ENCODE results near the gene OXTR.
A peak's percentile ranks its signal among the peaks of the same experiment; 100 is the strongest.
"Not testable (repeated sequence)": the region's sequence is repeated elsewhere in the genome, so short reads cannot be mapped to it uniquely, and the experiment has no call there.

Gene OXTR

DNA sequence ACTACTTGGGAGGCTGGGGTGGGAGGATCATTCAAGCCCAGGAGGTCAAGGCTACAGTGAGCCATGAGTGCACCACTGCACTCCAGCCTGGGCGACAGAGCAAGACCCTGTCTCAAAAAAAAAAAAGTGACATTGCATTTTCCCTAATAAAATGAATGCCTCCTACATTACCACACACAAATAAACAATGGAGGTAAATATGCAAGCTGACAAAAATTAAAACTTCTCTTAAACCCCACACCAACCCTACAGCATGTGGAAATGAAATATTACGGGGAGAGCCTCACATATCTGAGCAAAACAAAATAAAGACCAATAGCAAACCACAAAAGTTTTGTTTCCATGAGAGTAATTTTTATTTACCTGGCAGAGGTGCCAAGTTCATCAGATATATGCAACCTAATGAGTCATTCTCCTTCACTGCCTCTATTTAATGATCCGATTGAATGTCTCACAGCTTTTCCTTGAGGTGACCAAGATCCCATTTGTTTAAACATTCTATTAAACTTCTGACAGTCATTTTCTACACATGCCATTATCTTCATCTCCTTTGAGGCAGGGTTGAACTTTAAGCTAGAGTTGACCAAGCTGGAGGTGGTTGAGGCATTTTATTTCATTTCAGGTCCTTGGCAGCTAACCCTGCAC is 45.2 kb downstream of the OXTR start:
- TF ChIP-seq, protein P1, sequence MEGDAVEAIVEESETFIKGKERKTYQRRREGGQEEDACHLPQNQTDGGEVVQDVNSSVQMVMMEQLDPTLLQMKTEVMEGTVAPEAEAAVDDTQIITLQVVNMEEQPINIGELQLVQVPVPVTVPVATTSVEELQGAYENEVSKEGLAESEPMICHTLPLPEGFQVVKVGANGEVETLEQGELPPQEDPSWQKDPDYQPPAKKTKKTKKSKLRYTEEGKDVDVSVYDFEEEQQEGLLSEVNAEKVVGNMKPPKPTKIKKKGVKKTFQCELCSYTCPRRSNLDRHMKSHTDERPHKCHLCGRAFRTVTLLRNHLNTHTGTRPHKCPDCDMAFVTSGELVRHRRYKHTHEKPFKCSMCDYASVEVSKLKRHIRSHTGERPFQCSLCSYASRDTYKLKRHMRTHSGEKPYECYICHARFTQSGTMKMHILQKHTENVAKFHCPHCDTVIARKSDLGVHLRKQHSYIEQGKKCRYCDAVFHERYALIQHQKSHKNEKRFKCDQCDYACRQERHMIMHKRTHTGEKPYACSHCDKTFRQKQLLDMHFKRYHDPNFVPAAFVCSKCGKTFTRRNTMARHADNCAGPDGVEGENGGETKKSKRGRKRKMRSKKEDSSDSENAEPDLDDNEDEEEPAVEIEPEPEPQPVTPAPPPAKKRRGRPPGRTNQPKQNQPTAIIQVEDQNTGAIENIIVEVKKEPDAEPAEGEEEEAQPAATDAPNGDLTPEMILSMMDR (IDR thresholded peaks at IDR 0.05) = no peak
- TF ChIP-seq ZFX (IDR thresholded peaks at IDR 0.05; ENCODE audit: borderline replicate concordance) = no peak
- no peak overlapping the region for H3K27ac ChIP-seq

DNA sequence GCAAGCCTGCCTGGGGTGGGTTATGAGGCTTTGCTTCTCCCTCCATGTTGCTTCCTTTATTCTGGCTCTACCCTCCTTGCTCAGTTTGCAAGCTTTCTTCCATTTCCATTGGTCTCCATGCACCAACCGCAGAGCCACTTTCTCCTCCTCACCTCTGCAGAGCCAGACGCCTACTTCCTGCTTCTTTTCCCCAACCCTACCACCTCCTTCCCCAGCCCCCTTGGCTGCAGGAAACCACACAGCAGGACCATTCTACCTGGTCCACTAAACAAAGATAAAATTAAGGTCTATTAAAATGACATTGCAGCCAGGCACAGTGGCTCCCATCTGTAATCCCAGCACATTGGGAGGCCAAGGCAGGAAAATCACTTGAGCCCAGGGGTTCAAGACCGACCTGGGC is 45.8 kb downstream of the OXTR start:
- TF ChIP-seq, protein P1 (IDR thresholded peaks at IDR 0.05) = no peak
- TF ChIP-seq ZFX (IDR thresholded peaks at IDR 0.05; ENCODE audit: borderline replicate concordance) = no peak
- no peak overlapping the region for H3K27ac ChIP-seq

DNA sequence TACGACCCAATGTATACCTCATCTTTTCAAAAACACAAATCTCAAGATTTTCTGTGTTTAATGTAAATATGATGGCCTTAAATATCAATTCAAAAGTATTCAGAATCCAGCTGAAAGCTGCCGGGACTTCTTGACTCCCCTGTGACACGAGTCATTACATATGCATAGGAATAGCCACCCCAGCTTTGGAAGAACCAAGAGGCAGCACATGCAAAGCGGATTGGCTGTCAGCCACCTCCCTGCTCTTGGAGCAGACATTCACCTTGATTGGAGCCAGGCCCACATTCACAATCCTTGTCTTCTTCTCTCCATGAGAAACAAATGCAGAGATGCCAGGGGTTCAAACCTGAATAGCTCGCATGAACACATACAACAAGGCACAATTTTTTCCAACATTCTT is 46.6 kb downstream of the OXTR start:
- H3K27ac ChIP-seq = no peak overlapping the region
- TF ChIP-seq ZFX (IDR thresholded peaks at IDR 0.05; ENCODE audit: borderline replicate concordance) = no peak

DNA sequence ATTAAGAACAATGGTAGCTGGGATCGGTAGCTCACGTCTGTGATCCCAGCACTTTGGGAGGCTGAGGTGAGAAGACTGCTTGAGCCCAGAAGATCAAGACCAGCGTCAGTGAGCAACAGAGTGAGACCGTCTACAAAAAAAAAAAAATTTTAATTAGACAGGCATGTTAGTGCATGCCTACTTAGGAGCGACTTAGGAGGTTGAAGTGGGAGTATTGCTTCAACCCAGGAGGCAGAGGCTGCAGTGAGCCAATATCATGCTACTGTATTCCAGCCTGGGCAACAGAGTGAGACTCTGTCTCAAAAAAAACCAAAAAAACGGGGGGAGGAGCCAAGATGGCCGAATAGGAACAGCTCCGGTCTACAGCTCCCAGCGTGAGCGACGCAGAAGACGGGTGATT is 53.7 kb downstream of the OXTR start:
- not testable (repeated sequence) for H3K27ac ChIP-seq

DNA sequence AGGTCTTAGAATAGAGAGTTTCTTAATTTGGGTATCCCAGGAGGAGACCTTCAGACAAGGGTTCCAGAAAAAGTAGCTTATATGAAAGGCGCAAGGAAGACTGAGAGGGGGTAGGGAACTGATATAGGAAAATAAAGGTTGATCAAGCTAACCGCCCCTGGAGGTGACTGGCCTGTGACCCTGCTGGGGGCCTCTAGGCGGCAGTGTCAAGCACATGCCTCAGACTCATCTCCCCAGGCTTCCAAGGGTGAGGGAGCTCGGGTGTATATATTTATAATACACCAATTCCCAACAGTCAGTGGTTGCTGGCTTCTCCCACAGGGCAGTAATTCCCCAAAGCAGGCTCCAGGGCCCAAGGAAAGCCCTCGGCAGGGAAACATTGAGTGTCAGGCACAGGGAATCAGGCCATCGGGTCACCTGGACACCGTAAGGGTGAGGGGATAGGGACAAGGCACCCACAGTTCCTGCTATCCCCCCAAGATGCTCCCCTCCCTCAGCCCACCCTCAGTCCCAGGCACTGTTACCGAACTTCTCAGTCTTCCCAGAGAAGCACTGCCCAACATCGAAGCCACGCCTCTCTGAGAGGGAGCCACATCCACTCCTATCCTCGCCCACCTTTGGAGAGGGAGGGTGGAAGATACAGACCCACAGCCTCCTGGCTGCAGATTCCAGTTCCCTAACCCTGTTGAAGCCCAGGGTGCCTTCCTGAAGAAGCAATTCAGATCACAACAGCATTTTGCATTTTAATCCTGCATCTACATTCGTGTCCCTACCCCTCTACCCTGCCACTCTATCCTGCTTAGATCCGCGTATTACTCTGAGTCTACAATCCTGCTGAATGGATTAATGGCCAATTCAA is 55.3 kb downstream of the OXTR start:
- H3K27ac ChIP-seq = no peak overlapping the region
- TF ChIP-seq, protein P1 (IDR thresholded peaks at IDR 0.05) = peak; percentile 83
- TF ChIP-seq ZFX (IDR thresholded peaks at IDR 0.05; ENCODE audit: borderline replicate concordance) = no peak

DNA sequence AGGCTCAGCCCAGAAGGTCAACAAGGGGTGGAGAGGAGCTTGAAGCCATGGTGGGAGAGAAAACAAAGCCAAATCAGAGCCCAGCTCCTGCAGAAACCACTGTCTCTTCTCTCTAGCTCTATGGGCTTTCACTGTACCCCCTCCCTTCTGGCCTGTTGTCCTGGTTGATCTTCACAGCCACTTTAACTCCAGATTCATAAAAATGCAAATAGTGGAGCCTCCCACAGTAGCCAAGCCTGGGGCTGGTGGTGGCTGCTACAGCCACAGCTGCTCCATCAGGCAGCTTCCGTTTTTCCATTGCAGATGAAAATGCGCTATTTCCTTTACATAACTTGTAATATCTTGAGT is 56.5 kb downstream of the OXTR start:
- TF ChIP-seq, protein P1 (IDR thresholded peaks at IDR 0.05) = no peak
- TF ChIP-seq ZFX (IDR thresholded peaks at IDR 0.05; ENCODE audit: borderline replicate concordance) = no peak
- H3K27ac ChIP-seq = no peak overlapping the region

DNA sequence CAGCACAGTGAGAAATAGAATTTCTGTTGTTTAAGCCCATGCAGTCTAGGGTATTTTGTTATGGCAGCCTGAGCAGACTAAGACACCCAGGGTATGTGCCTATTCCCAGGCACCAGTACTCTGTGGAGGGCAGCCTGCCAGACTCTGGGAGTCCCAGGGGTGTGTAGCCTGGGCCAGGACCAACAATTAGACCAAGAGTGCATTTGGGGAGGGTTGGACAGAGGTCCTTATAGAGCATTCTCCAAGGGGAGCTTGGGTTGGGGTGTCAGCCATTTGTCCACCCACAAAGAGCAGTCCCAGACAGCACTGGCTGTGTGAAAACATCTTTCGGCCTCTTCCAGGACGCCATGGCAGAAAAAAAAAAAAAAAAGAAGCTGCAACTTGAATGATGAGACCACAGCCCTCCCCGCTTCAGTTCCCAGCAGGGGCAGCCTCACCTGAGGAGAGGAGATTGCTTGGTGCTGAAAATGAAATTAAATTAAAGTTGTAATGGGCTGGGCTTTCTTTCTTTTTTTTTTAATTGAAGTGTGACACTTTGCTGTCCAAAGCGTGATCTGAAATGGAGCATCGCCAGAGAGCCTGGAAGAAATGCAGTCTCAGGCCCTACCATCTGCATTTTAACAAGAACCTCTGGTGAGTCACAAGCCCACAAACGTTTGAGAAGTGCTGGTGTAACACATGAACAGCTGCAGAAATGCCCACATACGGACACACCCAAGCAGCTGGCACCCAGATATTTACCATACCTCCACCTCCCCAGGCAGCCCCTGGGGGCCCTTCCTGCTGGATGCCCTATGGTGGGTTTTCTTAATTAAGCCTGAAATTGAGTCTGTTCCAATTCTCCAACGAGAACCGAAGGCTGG is 57.1 kb downstream of the OXTR start:
- no peak overlapping the region for H3K27ac ChIP-seq

More for the DNA sequence above, 57.1 kb downstream of the OXTR start:
- TF ChIP-seq, protein P1 (IDR thresholded peaks at IDR 0.05) = no peak
- no peak for TF ChIP-seq ZFX (IDR thresholded peaks at IDR 0.05; ENCODE audit: borderline replicate concordance)

Measured in 22Rv1 (cell line).